Measurements from ENCODE around the gene SPC25. TPM values are rescaled to one million over a fixed set of nuclear protein-coding genes. Genes with fewer than 3 reads are reported as not detected.

The SPC25 gene
- total RNA-seq, 1 experiment from 2014 or later: 31.5 TPM

- Histone ChIP-seq H3K4me2 (ENCODE audit: insufficient read depth, insufficient read length, low read length) (no peak overlapping the region), H3K18ac (ENCODE audit: insufficient read length, low read depth, low read length) (no peak overlapping the region), H3K27me3 (ENCODE audit: insufficient read depth, low read length) (no peaks in the 10 kb centered on the region), H4K8ac (replicated peaks; ENCODE audit: insufficient read length, low read depth, low read length) (no peak overlapping the region), H2BK5ac (ENCODE audit: insufficient read length, low read length) (no peak overlapping the region), H2BK20ac (ENCODE audit: low read depth, low read length, poor library complexity, severe bottlenecking) (no peak overlapping the region), H3K27ac (ENCODE audit: insufficient read length, low read depth, low read length) (no peak overlapping the region), H3K79me2 (ENCODE audit: insufficient read depth, low read length) (no peaks in the 10 kb centered on the region), H4K5ac (ENCODE audit: insufficient read length, low read depth, low read length) (no peak overlapping the region), H3K56ac (ENCODE audit: insufficient read length, low read depth, low read length) (no peak overlapping the region), H2AK5ac (ENCODE audit: insufficient read length, low read length) (no peak overlapping the region), H3K23me2 (ENCODE audit: insufficient read length, low read depth, low read length, poor library complexity, severe bottlenecking) (no peaks in the 10 kb centered on the region), H2AFZ (ENCODE audit: low read length) (no peak overlapping the region), H3K14ac (ENCODE audit: insufficient read depth, low read length) (no peak overlapping the region), H2BK120ac (ENCODE audit: low read depth, low read length, poor library complexity, severe bottlenecking) (no peak overlapping the region), H3K23ac (ENCODE audit: insufficient read length, low read depth, low read length) (no peak overlapping the region), H3T11ph (ENCODE audit: low read length) (no peak overlapping the region), H3K4me1 (ENCODE audit: insufficient read depth, low read length) (no peaks in the 10 kb centered on the region; the same call in 1 of the 2 replicates), H4K91ac (ENCODE audit: insufficient read length, low read depth, low read length) (no peak overlapping the region), H3K79me1 (ENCODE audit: insufficient read depth, low read depth, low read length, poor library complexity, severe bottlenecking) (no peaks in the 10 kb centered on the region), H2BK15ac (ENCODE audit: low read depth, low read length) (no peak overlapping the region), H4K20me1 (ENCODE audit: control insufficient read depth, insufficient read depth, insufficient read length) (no peaks in the 10 kb centered on the region), H2BK12ac (ENCODE audit: insufficient read length, low read depth, low read length) (no peak overlapping the region), H3K4ac (ENCODE audit: low read depth, low read length) (no peak overlapping the region), H3K9ac (ENCODE audit: extremely low read depth, insufficient read length, low read length) (no peak overlapping the region), H3K9me3 (ENCODE audit: control insufficient read depth, low read depth, low read length) (no peaks in the 10 kb centered on the region)
- Mint-ChIP-seq H3K36me3 (ENCODE audit: insufficient read depth in 1 of 3, low read depth in 3 of 3) (peaks cover 0 to 4% (median 0%) of the 10 kb centered on the region in 3 experiments; a peak in 1 of 7 replicates), H3K4me1 (no peaks in the 10 kb centered on the region; a peak in 1 of 4 replicates), H3K9me3 (peaks cover 0 to 5% of the 10 kb centered on the region in 2 experiments; a peak in 1 of 5 replicates), H3K27ac (no peak overlapping the region), H3K4me3 (no peak overlapping the region), H3K27me3 (ENCODE audit: low read depth) (no peaks in the 10 kb centered on the region)
- no CpG with 5 or more reads among the region's 3 CpGs for WGBS (ENCODE audit: extremely low coverage, insufficient read length, low lambda C conversion rate)
- TF ChIP-seq CTCF (conservative IDR thresholded peaks at IDR 0.05): no peak
- no peak for DNase-seq
These were observed 38.8 kb upstream of the SPC25 start for GRCh38 chr2:168929031-168929430.

All from H9 (cell line).